OCI-LY1 (cell line): ENCODE data around the gene CEP290.
A peak's percentile ranks its signal among the peaks of the same experiment; 100 is the strongest.
"Not testable (repeated sequence)": the region's sequence is repeated elsewhere in the genome, so short reads cannot be mapped to it uniquely, and the experiment has no call there.

Experiments used
- H2AFZ ChIP-seq: fragments of 200-600 bp; sonication (generic), shearing (Covaris generic); 2 replicates; pipeline ENCODE4 v1.6.0; 2014; ENCODE audit warnings: antibody characterized with exemption, mild to moderate bottlenecking, low read length
- H3F3A ChIP-seq: fragments of 200-600 bp; sonication (generic), shearing (Covaris generic); 2 replicates; pipeline ENCODE4 v1.6.0; 2014; ENCODE audit warnings: mild to moderate bottlenecking, antibody characterized with exemption, low read length, moderate library complexity; ENCODE audit not compliant: insufficient read depth
- H3K27ac ChIP-seq: fragments of 200-600 bp; sonication (generic); 2 replicates; pipeline ENCODE4 v1.5.1; 2014; ENCODE audit warnings: low read length, mixed run types, mild to moderate bottlenecking, low read depth; ENCODE audit not compliant: poor library complexity, severe bottlenecking
- H3K27me3 ChIP-seq: fragments of 200-600 bp; sonication (generic); 2 replicates; pipeline ENCODE4 v1.6.0; 2014; ENCODE audit warnings: antibody characterized with exemption, mild to moderate bottlenecking, low read length, moderate library complexity; ENCODE audit not compliant: insufficient read depth
- H3K36me3 ChIP-seq: fragments of 200-600 bp; sonication (generic); 2 replicates; pipeline ENCODE4 v1.6.1; 2014; ENCODE audit warnings: mild to moderate bottlenecking, antibody characterized with exemption, low read length, moderate library complexity, mixed read lengths; ENCODE audit not compliant: insufficient read depth
- H3K4me1 ChIP-seq: fragments of 200-600 bp; sonication (generic); 2 replicates; pipeline ENCODE4 v1.5.1; 2014; ENCODE audit warnings: mild to moderate bottlenecking, low read length, moderate library complexity; ENCODE audit not compliant: insufficient read depth, severe bottlenecking
- H3K4me2 ChIP-seq: fragments of 200-600 bp; sonication (generic), shearing (Covaris generic); 2 replicates; pipeline ENCODE4 v1.6.1; 2014; ENCODE audit warnings: low read length
- H3K4me3 ChIP-seq: fragments of 200-600 bp; sonication (generic); 2 replicates; pipeline ENCODE4 v1.5.1; 2014; ENCODE audit warnings: low read length, low read depth, mild to moderate bottlenecking, mixed read lengths; ENCODE audit not compliant: poor library complexity, severe bottlenecking
- H3K79me2 ChIP-seq: fragments of 200-600 bp; shearing (Covaris generic); 2 replicates; pipeline ENCODE4 v1.6.1; 2016; ENCODE audit warnings: mixed run types, low read length, mixed read lengths; ENCODE audit not compliant: insufficient read depth
- H3K9ac ChIP-seq: fragments of 200-600 bp; sonication (generic), shearing (Covaris generic); 2 replicates; pipeline ENCODE4 v1.6.1; 2014; ENCODE audit warnings: mild to moderate bottlenecking, low read length, mixed read lengths
- H3K9me2 ChIP-seq: fragments of 200-600 bp; sonication (generic), shearing (Covaris generic); 2 replicates; pipeline ENCODE4 v1.6.1; 2014; ENCODE audit warnings: low read depth, mild to moderate bottlenecking, low read length, mixed read lengths
- H3K9me3 ChIP-seq: fragments of 200-600 bp; shearing (Covaris generic); 2 replicates; pipeline ENCODE4 v1.6.1; 2014; ENCODE audit warnings: low read length, mixed read lengths
- H4K20me1 ChIP-seq: fragments of 200-600 bp; sonication (generic), shearing (Covaris generic); 2 replicates; pipeline ENCODE4 v1.6.0; 2016; ENCODE audit warnings: mild to moderate bottlenecking, low read length; ENCODE audit not compliant: insufficient read depth
- EZH2 ChIP-seq: fragments of 200-600 bp; sonication (generic), shearing (Covaris generic); IDR thresholded peaks from 2 replicates; pipeline ENCODE4 v1.8.0; 2017; ENCODE audit warnings: borderline replicate concordance, mixed run types, mild to moderate bottlenecking, antibody characterized with exemption, low read length, moderate library complexity, mixed read lengths
- TF ChIP-seq, protein P1 (sequence below): fragments of 200-600 bp; sonication (generic), shearing (Covaris generic); IDR thresholded peaks from 2 replicates; pipeline ENCODE4 v1.5.1; 2017; ENCODE audit warnings: mild to moderate bottlenecking, antibody characterized with exemption, low read length, moderate library complexity, mixed read lengths

CEP290 gene

DNA sequence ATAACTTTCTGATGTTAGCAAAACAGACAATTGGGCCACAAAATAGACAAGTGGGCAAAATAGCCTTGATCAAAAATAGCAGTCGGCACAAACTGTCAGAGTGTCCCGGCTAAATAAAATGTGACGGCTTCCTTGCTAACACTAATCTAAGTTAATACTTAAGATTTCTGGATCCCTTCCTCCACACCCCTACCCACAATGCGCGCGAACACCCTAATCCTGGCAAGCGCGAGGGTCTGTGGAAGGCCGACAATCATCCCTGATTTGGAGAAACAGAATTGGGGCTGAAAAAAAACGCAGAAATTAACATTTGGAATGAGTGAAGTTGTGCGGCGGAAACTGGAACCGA is 489 bp downstream of the CEP290 start:
- Histone ChIP-seq H3K9ac (peak overlapping the region; percentile 72), H3K79me2 (peaks cover 11% of the 10 kb centered on the region), H3K4me3 (peak overlapping the region; percentile 73), H3F3A (no peaks in the 10 kb centered on the region), H3K4me1 (peaks cover 44% of the 10 kb centered on the region), H3K9me3 (no peaks in the 10 kb centered on the region), H3K4me2 (peak overlapping the region; percentile 81), H2AFZ (peak overlapping the region; percentile 68), H3K9me2 (no peaks in the 10 kb centered on the region), H3K27ac (no peak overlapping the region), H3K27me3 (no peaks in the 10 kb centered on the region), H4K20me1 (no peaks in the 10 kb centered on the region), H3K36me3 (0 out of 2 replicates have a peak, but pooled peaks cover 21% of the 10 kb centered on the region)
- TF ChIP-seq EZH2: no peak
- TF ChIP-seq, protein P1, sequence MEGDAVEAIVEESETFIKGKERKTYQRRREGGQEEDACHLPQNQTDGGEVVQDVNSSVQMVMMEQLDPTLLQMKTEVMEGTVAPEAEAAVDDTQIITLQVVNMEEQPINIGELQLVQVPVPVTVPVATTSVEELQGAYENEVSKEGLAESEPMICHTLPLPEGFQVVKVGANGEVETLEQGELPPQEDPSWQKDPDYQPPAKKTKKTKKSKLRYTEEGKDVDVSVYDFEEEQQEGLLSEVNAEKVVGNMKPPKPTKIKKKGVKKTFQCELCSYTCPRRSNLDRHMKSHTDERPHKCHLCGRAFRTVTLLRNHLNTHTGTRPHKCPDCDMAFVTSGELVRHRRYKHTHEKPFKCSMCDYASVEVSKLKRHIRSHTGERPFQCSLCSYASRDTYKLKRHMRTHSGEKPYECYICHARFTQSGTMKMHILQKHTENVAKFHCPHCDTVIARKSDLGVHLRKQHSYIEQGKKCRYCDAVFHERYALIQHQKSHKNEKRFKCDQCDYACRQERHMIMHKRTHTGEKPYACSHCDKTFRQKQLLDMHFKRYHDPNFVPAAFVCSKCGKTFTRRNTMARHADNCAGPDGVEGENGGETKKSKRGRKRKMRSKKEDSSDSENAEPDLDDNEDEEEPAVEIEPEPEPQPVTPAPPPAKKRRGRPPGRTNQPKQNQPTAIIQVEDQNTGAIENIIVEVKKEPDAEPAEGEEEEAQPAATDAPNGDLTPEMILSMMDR: no peak

DNA sequence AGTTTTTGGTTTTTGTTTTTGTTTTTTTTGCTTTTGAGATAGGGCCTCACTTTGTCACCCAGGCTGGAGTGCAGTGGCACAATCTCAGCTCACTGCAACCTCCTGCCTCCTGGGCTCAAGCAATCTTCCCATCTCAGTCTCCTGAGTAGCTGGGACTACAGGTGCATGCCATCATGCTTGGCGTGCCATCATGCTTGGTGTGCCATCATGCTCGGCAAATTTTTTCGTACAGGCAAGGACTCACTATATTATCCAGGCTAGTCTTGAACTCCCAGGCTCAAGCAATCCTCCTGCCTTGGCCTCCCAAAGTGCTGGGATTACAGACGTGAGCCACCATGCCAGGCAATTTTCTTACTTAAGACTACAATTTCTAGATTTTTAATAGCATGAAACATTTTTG is 2.2 kb downstream of the CEP290 start:
- H4K20me1 ChIP-seq, H3K9me3 ChIP-seq, H3K4me3 ChIP-seq, H3K4me2 ChIP-seq, H3K9ac ChIP-seq, H3K27ac ChIP-seq, H3K27me3 ChIP-seq, H3K9me2 ChIP-seq, H2AFZ ChIP-seq, H3F3A ChIP-seq: not testable (repeated sequence)
- Histone ChIP-seq H3K36me3 (0 out of 2 replicates have a peak, but pooled peaks cover 24% of the 10 kb centered on the region), H3K79me2 (peaks cover 11% of the 10 kb centered on the region), H3K4me1 (peaks cover 29% of the 10 kb centered on the region)

GRCh38 chr12:88133181-88133580 is 8.7 kb downstream of the CEP290 start:
- not testable (repeated sequence) for H3K4me3 ChIP-seq, H3K9ac ChIP-seq, H3K4me2 ChIP-seq, H2AFZ ChIP-seq, H3K27me3 ChIP-seq, H3F3A ChIP-seq, H3K9me2 ChIP-seq, H3K9me3 ChIP-seq, H4K20me1 ChIP-seq, H3K4me1 ChIP-seq, H3K27ac ChIP-seq, H3K79me2 ChIP-seq
- peaks cover 27% of the 10 kb centered on the region for H3K36me3 ChIP-seq

GRCh38 chr12:88132392-88132791 is 9.5 kb downstream of the CEP290 start:
- no peak overlapping the region for H3K9ac ChIP-seq
- no peak overlapping the region for H3K4me3 ChIP-seq
- H3K27ac ChIP-seq: no peak overlapping the region

More at GRCh38 chr12:88132392-88132791, 9.5 kb downstream of the CEP290 start:
- Histone ChIP-seq H3K79me2 (no peaks in the 10 kb centered on the region), H3F3A (no peaks in the 10 kb centered on the region; the same call in 1 of the 2 replicates), H3K36me3 (peaks cover 29% of the 10 kb centered on the region), H3K9me2 (no peaks in the 10 kb centered on the region), H3K9me3 (no peaks in the 10 kb centered on the region), H3K4me1 (no peaks in the 10 kb centered on the region), H3K27me3 (no peaks in the 10 kb centered on the region), H4K20me1 (no peaks in the 10 kb centered on the region), H2AFZ (no peak overlapping the region), H3K4me2 (no peak overlapping the region)
- TF ChIP-seq EZH2: no peak
- TF ChIP-seq, protein P1: no peak
